Stimulated activated CD4-positive, alpha-beta T cell treated with anti-CD3 and anti-CD28 coated beads, Interleukin-1b, Interleukin-23, amount 100 ng/mL, for 1 hour (primary cell): ENCODE measurements around the gene ZSWIM9.

ENCODE experiments used
- DNase-seq, 2 donors: peaks; one replicate each; pipeline ENCODE4 v3.0.0-alpha.2; 2020; ENCODE audit warnings: low read depth in 2 of 2

Gene ZSWIM9

GRCh38 chr19:48169939-48170803 lies at the start of gene ZSWIM9, which contains the start of gene LIG1:
Gene ZSWIM9, plus strand, starts transcription at chr19:48170680. Its CDS starts 1,123 bp downstream, at chr19:48171803.
Gene LIG1, minus strand, starts transcription at chr19:48170344. Its CDS starts 4,778 bp downstream, at chr19:48165566.
- DNase-seq: peak; percentile 71 to 80

- DNase-seq: no peak
These were observed 49.4 kb upstream of the ZSWIM9 start for GRCh38 chr19:48121066-48121465.

- DNase-seq: no peak
These were observed 48.5 kb upstream of the ZSWIM9 start for GRCh38 chr19:48121909-48122371.

- DNase-seq: no peak
These were observed 48.1 kb upstream of the ZSWIM9 start for GRCh38 chr19:48122421-48122820.

- no peak for DNase-seq
These were observed 46.4 kb upstream of the ZSWIM9 start for GRCh38 chr19:48123907-48124651.

- no peak for DNase-seq
These were observed 42.9 kb upstream of the ZSWIM9 start for GRCh38 chr19:48127561-48127960.

- DNase-seq: no peak
These were observed 37.4 kb upstream of the ZSWIM9 start for GRCh38 chr19:48133094-48133493.

GRCh38 chr19:48135411-48135810 lies 35.1 kb upstream of the ZSWIM9 start:
- no peak for DNase-seq

GRCh38 chr19:48136547-48136946 lies 33.9 kb upstream of the ZSWIM9 start:
- no peak for DNase-seq

- no peak for DNase-seq
These were observed 33.1 kb upstream of the ZSWIM9 start for GRCh38 chr19:48137411-48137810.

- DNase-seq: no peak
These were observed 31.4 kb upstream of the ZSWIM9 start for GRCh38 chr19:48139053-48139452.

- no peak for DNase-seq
These were observed 22.8 kb upstream of the ZSWIM9 start for GRCh38 chr19:48147597-48148175.

- DNase-seq: no peak
These were observed 21.9 kb upstream of the ZSWIM9 start for GRCh38 chr19:48148576-48148975.

- no peak for DNase-seq
These were observed 21.1 kb upstream of the ZSWIM9 start for GRCh38 chr19:48149430-48149829.

- DNase-seq: peak; percentile 19 to 55
These were observed 17.9 kb upstream of the ZSWIM9 start for GRCh38 chr19:48152551-48152950.

- no peak for DNase-seq
These were observed 16.5 kb upstream of the ZSWIM9 start for GRCh38 chr19:48154003-48154402.

GRCh38 chr19:48158210-48158790 lies 12.2 kb upstream of the ZSWIM9 start:
- DNase-seq: no peak

GRCh38 chr19:48168689-48169088 lies 1.8 kb upstream of the ZSWIM9 start:
- no peak for DNase-seq

GRCh38 chr19:48169578-48169938 lies 922 bp upstream of the ZSWIM9 start:
- DNase-seq: peak; percentile 87 to 93

GRCh38 chr19:48170817-48171347 lies 402 bp downstream of the ZSWIM9 start:
- DNase-seq: no peak

- no peak for DNase-seq
These were observed 1.2 kb downstream of the ZSWIM9 start for GRCh38 chr19:48171710-48172109.
